HCT116 (cell line): ENCODE data around the gene PSMD2. TPM values are rescaled to one million over a fixed set of nuclear protein-coding genes. Genes with fewer than 3 reads are reported as not detected.
A peak's percentile ranks its signal among the peaks of the same experiment; 100 is the strongest.

ENCODE experiments used
- ATAC-seq: fragments of 200-7000 bp; cut with Tn5 transposase; 2 replicates; pipeline ENCODE4 v1.9.1; 2020; ENCODE audit warnings: mild to moderate bottlenecking, moderate library complexity
- BruUV-seq: library from RNA; stranded (reverse); fragments of 400-500 nt; replicated peaks from 2 replicates; lab custom pipeline; 2021; lab: Mats Ljungman, UMichigan
- CTCF ChIA-PET: fragments of 300-600 bp; sonication (Branson Sonifier 250); formaldehyde crosslinking; loops from one replicate; lab custom pipeline; 2021; ENCODE audit warnings: antibody characterized with exemption; lab: Charles Lee
- POLR2A ChIA-PET: fragments of 300-600, 350-600 bp; sonication (Branson Sonifier 250); formaldehyde crosslinking; loops from one replicate; lab custom pipeline; 2021; ENCODE audit warnings: antibody characterized with exemption; lab: Charles Lee
- RAD21 ChIA-PET, 2 experiments: fragments of 300-600 bp; sonication (Branson Sonifier 250); formaldehyde crosslinking; loops; one replicate each; lab custom pipeline; 2023; ENCODE audit warnings: low total read pairs in 2 of 2; ENCODE audit not compliant: uncharacterized antibody in 2 of 2, unreplicated experiment in 2 of 2, low non-redundant PET in 1 of 2; lab: Charles Lee
- DNase-seq: peaks from one replicate; pipeline ENCODE4 v3.0.0-alpha.2; 2010; ENCODE audit warnings: low read depth, low spot score
- H2AFZ ChIP-seq: fragments of 200-600 bp; shearing (Covaris generic), sonication (generic); 2 replicates; pipeline ENCODE4 v1.6.1; 2017; ENCODE audit warnings: low read depth, mixed run types, mixed read lengths, antibody characterized with exemption, low read length; ENCODE audit not compliant: poor library complexity, severe bottlenecking
- H3K27ac ChIP-seq: 2 replicates; pipeline ENCODE4 v1.5.1; 2012; ENCODE audit warnings: low read depth, low read length
- H3K27me3 ChIP-seq: fragments of 200-600 bp; sonication (generic); 2 replicates; pipeline ENCODE4 v1.6.1; 2016; ENCODE audit warnings: mixed run types, low read length, mixed read lengths; ENCODE audit not compliant: insufficient read depth
- H3K36me3 ChIP-seq, 2 experiments: fragments of 200-500 bp in 1 of 2; fragments of 200-600 bp in 1 of 2; sonication (Bioruptor generic) in 1 of 2; sonication (generic) in 1 of 2; 2 replicates each; pipeline versions ENCODE4 v1.5.1 to v1.6.1; 2014 to 2016; ENCODE audit warnings: low read length in 2 of 2, inconsistent platforms in 1 of 2, mixed read lengths in 1 of 2, mixed run types in 1 of 2; ENCODE audit not compliant: insufficient read depth in 2 of 2, control insufficient read depth in 1 of 2
- H3K4me1 ChIP-seq, 2 experiments: fragments of 200-600 bp in 1 of 2; sonication (generic) in 1 of 2; 2 replicates each; pipeline versions ENCODE4 v1.5.1 to v1.6.1; 2012 to 2017; ENCODE audit warnings: low read length in 2 of 2, inconsistent platforms in 1 of 2, mild to moderate bottlenecking in 1 of 2, mixed read lengths in 1 of 2, mixed run types in 1 of 2, moderate library complexity in 1 of 2; ENCODE audit not compliant: insufficient read depth in 2 of 2, control insufficient read depth in 1 of 2
- H3K4me2 ChIP-seq: fragments of 200-600 bp; sonication (generic); 2 replicates; pipeline ENCODE4 v1.6.1; 2017; ENCODE audit warnings: mixed run types, low read length, mixed read lengths
- H3K4me3 ChIP-seq, 2 experiments: fragments of 200-600 bp in 1 of 2; sonication (generic) in 1 of 2; replicated peaks in 1 of 2; 2 replicates each; pipeline ENCODE4 v1.5.1; 2011 to 2016; ENCODE audit warnings: low read length in 2 of 2, control low read depth in 1 of 2, low read depth in 1 of 2, mild to moderate bottlenecking in 1 of 2, mixed read lengths in 1 of 2, mixed run types in 1 of 2
- H3K79me2 ChIP-seq: fragments of 200-600 bp; sonication (generic); 2 replicates; pipeline ENCODE4 v1.6.1; 2017; ENCODE audit warnings: mild to moderate bottlenecking, mixed run types, low read length, moderate library complexity, mixed read lengths; ENCODE audit not compliant: insufficient read depth
- H3K9ac ChIP-seq: fragments of 200-600 bp; sonication (generic); 2 replicates; pipeline ENCODE4 v1.6.1; 2016; ENCODE audit warnings: low read length, mixed read lengths
- H3K9me2 ChIP-seq: fragments of 200-600 bp; sonication (generic), shearing (Covaris generic); 2 replicates; pipeline ENCODE4 v1.6.1; 2017; ENCODE audit warnings: mixed run types, mild to moderate bottlenecking, moderate library complexity; ENCODE audit not compliant: insufficient read depth
- H3K9me3 ChIP-seq, 2 experiments: fragments of 200-500 bp in 1 of 2; fragments of 200-600 bp in 1 of 2; sonication (Bioruptor generic) in 1 of 2; sonication (generic) in 1 of 2; 2 replicates each; pipeline ENCODE4 v1.6.1; 2014 to 2017; ENCODE audit warnings: low read length in 2 of 2, mixed read lengths in 2 of 2, inconsistent platforms in 1 of 2, low read depth in 1 of 2, mild to moderate bottlenecking in 1 of 2, mixed run types in 1 of 2, moderate library complexity in 1 of 2; ENCODE audit not compliant: control insufficient read depth in 1 of 2, insufficient read depth in 1 of 2
- H4K20me1 ChIP-seq: fragments of 200-600 bp; sonication (generic), shearing (Covaris generic); 2 replicates; pipeline ENCODE4 v1.6.1; 2017; ENCODE audit warnings: mixed run types, mild to moderate bottlenecking, moderate library complexity; ENCODE audit not compliant: insufficient read depth
- POLR2A ChIP-seq: IDR thresholded peaks from 2 replicates; pipeline ENCODE4 v1.7.0; 2011; ENCODE audit warnings: borderline replicate concordance; ENCODE audit not compliant: insufficient read depth, insufficient read length; ENCODE audit errors: extremely low read depth
- POLR2AphosphoS5 ChIP-seq: IDR thresholded peaks from 2 replicates; pipeline ENCODE4 v1.6.1; 2011; ENCODE audit warnings: mild to moderate bottlenecking, low read depth, low read length, moderate library complexity
- TCF7L2 ChIP-seq: IDR thresholded peaks from 2 replicates; pipeline ENCODE4 v1.7.0; 2011; ENCODE audit warnings: borderline replicate concordance, inconsistent platforms; ENCODE audit not compliant: insufficient read depth, insufficient read length; ENCODE audit errors: extremely low read depth
- YY1 ChIP-seq: IDR thresholded peaks from 2 replicates; pipeline ENCODE4 v1.6.1; 2011; ENCODE audit warnings: low read length, low read depth, moderate library complexity, mild to moderate bottlenecking; ENCODE audit not compliant: insufficient replicate concordance; ENCODE audit errors: extremely low read depth
- ZFX ChIP-seq: fragments of 450-650 bp; IDR thresholded peaks from 2 replicates; pipeline ENCODE4 v1.6.1; 2017
- ZNF274 ChIP-seq: fragments of 200-500 bp; sonication (Bioruptor generic); IDR thresholded peaks from 2 replicates; pipeline ENCODE4 v1.6.1; 2014; ENCODE audit warnings: mild to moderate bottlenecking, low read depth, low read length, inconsistent platforms
- intact Hi-C: fragments of 100-400 bp; cut with micrococcal nuclease; formaldehyde crosslinking; loops from 2 replicates; pipeline ENCODE4 v1.10.0; 2022
- total RNA-seq: library from RNA; stranded (reverse); gene quantifications from one replicate; pipeline ENCODE4 v1.2.1, GENCODE V29; 2021; ENCODE audit not compliant: unreplicated experiment

The PSMD2 gene
- total RNA-seq, 1 experiment from 2014 or later, result 402 TPM

DNA sequence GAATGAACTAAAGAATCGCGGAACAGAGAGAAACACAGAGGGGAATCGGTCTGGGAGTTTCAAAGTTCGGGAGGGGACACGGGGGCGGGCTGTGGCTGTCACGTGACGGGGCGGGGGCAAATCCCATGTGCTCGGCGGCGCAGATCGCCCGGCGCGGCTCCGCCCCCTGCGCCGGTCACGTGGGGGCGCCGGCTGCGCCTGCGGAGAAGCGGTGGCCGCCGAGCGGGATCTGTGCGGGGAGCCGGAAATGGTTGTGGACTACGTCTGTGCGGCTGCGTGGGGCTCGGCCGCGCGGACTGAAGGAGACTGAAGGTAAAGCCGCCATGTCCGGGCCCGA is 15.3 kb downstream of the PSMD2 start, which contains the start of gene EIF4G1:
Gene EIF4G1, plus strand, starts transcription at position 244 of the 337 bp plus-strand sequence. CDS start 1,191 bp downstream, outside the sequence.
- peak within 1 kb of the TSS; percentile 87 for H3K27ac ChIP-seq
- H3K36me3 ChIP-seq, result peaks cover 3 to 25% of the 10 kb centered on the region in 2 experiments; a peak in 2 of 4 replicates
- no peak within 1 kb of the TSS for H2AFZ ChIP-seq
- no TSS peak for BruUV-seq
- H3K4me3 ChIP-seq, result peak within 1 kb of the TSS; percentile 94 to 98
- intact Hi-C loops, result loop anchor here (2.0 kb wide), 1 partner anchor 48 kb away; no protein-coding TSS in a partner anchor
- H3K9me3 ChIP-seq, result no peaks in the 10 kb centered on the region
- RAD21 ChIA-PET, result no interaction called here
- H3K9me2 ChIP-seq, result no peaks in the 10 kb centered on the region
- CTCF ChIA-PET, result no interaction called here
- H3K4me2 ChIP-seq, result peak within 1 kb of the TSS; percentile 82
- H4K20me1 ChIP-seq, result peaks cover 17% of the 10 kb centered on the region; the same call in 1 of the 2 replicates
- DNase-seq (peak; percentile 82), ATAC-seq (peak; percentile 85)
- H3K4me1 ChIP-seq, result peaks cover 35 to 47% of the 10 kb centered on the region in 2 experiments
- TF ChIP-seq POLR2A, result peak; percentile 48
- TF ChIP-seq POLR2AphosphoS5, result peak; percentile 90
- TF ChIP-seq ZFX, result no peak
- TF ChIP-seq YY1, result peak; percentile 57
- TF ChIP-seq ZNF274, result no peak
- TF ChIP-seq, all 23 proteins: peak for 3
- peak within 1 kb of the TSS; percentile 99 for H3K9ac ChIP-seq
- H3K27me3 ChIP-seq, result no peaks in the 10 kb centered on the region
- POLR2A ChIA-PET, result no interaction called here
- H3K79me2 ChIP-seq, result peaks cover 47% of the 10 kb centered on the region

DNA sequence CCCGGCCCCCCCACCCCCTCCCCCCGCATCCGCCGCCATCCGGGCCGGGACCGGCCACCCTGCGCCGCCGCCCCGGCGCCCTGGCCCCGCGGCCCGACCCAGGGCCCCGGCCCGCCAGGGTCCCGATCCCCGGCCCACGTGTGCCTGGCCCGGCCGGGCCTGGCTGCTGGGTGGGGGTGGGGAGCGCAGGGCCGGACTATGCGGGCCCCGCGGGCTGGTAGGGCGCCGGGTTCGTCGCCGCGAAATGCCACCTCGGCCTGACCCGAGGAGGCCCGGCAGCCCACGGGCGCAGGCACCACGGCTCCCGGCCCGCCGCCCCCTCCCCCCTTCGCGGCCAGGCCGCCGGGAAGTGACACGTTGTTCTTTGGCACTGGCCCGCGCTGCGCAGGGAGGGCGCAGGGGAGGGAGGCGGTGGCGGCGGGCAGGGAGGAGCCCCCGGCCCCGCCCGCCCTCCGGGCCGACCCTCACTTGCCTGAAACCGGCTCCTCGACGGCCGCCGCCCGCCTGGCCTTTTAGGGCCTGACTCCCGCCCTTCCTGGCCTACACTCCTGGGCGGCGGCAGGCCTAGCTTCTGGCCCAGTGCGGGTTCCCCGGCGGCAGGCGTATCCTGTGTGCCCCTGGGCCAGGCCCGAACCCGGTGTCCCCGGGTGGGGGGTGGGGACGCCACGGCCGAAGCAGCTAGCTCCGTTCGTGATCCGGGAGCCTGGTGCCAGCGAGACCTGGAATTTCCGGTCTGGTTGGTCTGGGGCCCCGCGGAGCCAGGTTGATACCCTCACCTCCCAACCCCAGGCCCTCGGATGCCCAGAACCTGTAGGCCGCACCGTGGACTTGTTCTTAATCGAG is 15.9 kb downstream of the PSMD2 start:
- peak overlapping the region; percentile 99 for H3K9ac ChIP-seq
- DNase-seq (no peak), ATAC-seq (peak; percentile 39)
- RAD21 ChIA-PET, result no interaction called here
- no peaks in the 10 kb centered on the region for H3K9me2 ChIP-seq
- POLR2A ChIA-PET, result no interaction called here
- H3K4me2 ChIP-seq, result peak overlapping the region; percentile 82
- no peaks in the 10 kb centered on the region for H3K9me3 ChIP-seq
- CTCF ChIA-PET, result no interaction called here
- peaks cover 40 to 53% of the 10 kb centered on the region in 2 experiments for H3K4me1 ChIP-seq
- peaks cover 3 to 25% of the 10 kb centered on the region in 2 experiments; a peak in 2 of 4 replicates for H3K36me3 ChIP-seq
- H3K27ac ChIP-seq, result peak overlapping the region; percentile 87
- peaks cover 17% of the 10 kb centered on the region; the same call in 1 of the 2 replicates for H4K20me1 ChIP-seq
- peak overlapping the region; percentile 94 to 98 for H3K4me3 ChIP-seq
- no peaks in the 10 kb centered on the region for H3K27me3 ChIP-seq
- BruUV-seq, result no TSS peak
- H2AFZ ChIP-seq, result no peak overlapping the region
- TF ChIP-seq TCF7L2, result no peak
- peak; percentile 27 for TF ChIP-seq POLR2AphosphoS5
- peak; percentile 47 for TF ChIP-seq POLR2A
- peak; percentile 95 for TF ChIP-seq ZFX
- peaks cover 53% of the 10 kb centered on the region for H3K79me2 ChIP-seq
- intact Hi-C loops, result loop anchor here (2.0 kb wide), 1 partner anchor 48 kb away; no protein-coding TSS in a partner anchor
